GM23338 (cell line): Measurements from ENCODE around the gene GCK. TPM values are rescaled to one million over a fixed set of nuclear protein-coding genes. Genes with fewer than 3 reads are reported as not detected.

Experiments used
- ATAC-seq: fragments of 200-7000 bp; cut with Tn5 transposase; 3 replicates; pipeline ENCODE4 v1.9.1; 2020
- DNase-seq: peaks from one replicate; pipeline ENCODE4 v3.0.0-alpha.2; 2015; ENCODE audit warnings: low spot score
- H2AFZ ChIP-seq: fragments of 200-600 bp; sonication (generic); 2 replicates; pipeline ENCODE4 v1.8.0; 2016; ENCODE audit warnings: antibody characterized with exemption, mild to moderate bottlenecking, moderate library complexity
- H3F3A ChIP-seq: fragments of 200-600 bp; sonication (generic); replicated peaks from 2 replicates; pipeline ENCODE4 v1.8.0; 2017; ENCODE audit warnings: antibody characterized with exemption, mixed run types, low read depth
- H3K27ac ChIP-seq: fragments of 200-600 bp; sonication (generic); 2 replicates; pipeline ENCODE4 v1.6.1; 2016; ENCODE audit warnings: low read depth
- H3K27me3 ChIP-seq: fragments of 200-600 bp; sonication (generic); 2 replicates; pipeline ENCODE4 v1.8.0; 2016; ENCODE audit warnings: mild to moderate bottlenecking, mixed run types, moderate library complexity; ENCODE audit not compliant: insufficient read depth
- H3K36me3 ChIP-seq: fragments of 200-600 bp; sonication (generic); 2 replicates; pipeline ENCODE4 v1.8.0; 2016; ENCODE audit warnings: mild to moderate bottlenecking; ENCODE audit not compliant: insufficient read depth
- H3K4me1 ChIP-seq: fragments of 200-600 bp; sonication (generic); 2 replicates; pipeline ENCODE4 v1.8.0; 2016; ENCODE audit warnings: mild to moderate bottlenecking, moderate library complexity; ENCODE audit not compliant: insufficient read depth
- H3K4me2 ChIP-seq: fragments of 200-600 bp; sonication (generic); 2 replicates; pipeline ENCODE4 v1.7.1; 2017; ENCODE audit warnings: mixed run types
- H3K4me3 ChIP-seq: fragments of 200-600 bp; sonication (generic); 2 replicates; pipeline ENCODE4 v1.6.1; 2016; ENCODE audit warnings: mixed run types
- H3K79me2 ChIP-seq: fragments of 200-600 bp; sonication (generic); replicated peaks from 2 replicates; pipeline ENCODE4 v1.8.0; 2017; ENCODE audit warnings: mild to moderate bottlenecking; ENCODE audit not compliant: insufficient read depth
- H3K9me2 ChIP-seq: fragments of 200-600 bp; sonication (generic); 2 replicates; pipeline ENCODE4 v1.8.0; 2017; ENCODE audit not compliant: insufficient read depth
- H4K20me1 ChIP-seq: fragments of 200-600 bp; sonication (generic); replicated peaks from 2 replicates; pipeline ENCODE4 v1.8.0; 2017; ENCODE audit warnings: mild to moderate bottlenecking; ENCODE audit not compliant: insufficient read depth
- H3K27ac Mint-ChIP-seq: 2 replicates; pipeline ENCODE4 v1.8.0; 2020; ENCODE audit warnings: inconsistent platforms, mild to moderate bottlenecking, moderate library complexity, mixed read lengths
- H3K27me3 Mint-ChIP-seq: 3 replicates; pipeline ENCODE4 v1.8.0; 2022; ENCODE audit warnings: low read depth, mild to moderate bottlenecking, moderate library complexity, mixed read lengths, inconsistent platforms; ENCODE audit not compliant: insufficient read depth, poor library complexity
- H3K36me3 Mint-ChIP-seq: 3 replicates; pipeline ENCODE4 v1.8.0; 2021; ENCODE audit warnings: low read depth, mild to moderate bottlenecking, inconsistent platforms, moderate library complexity, mixed read lengths
- H3K4me1 Mint-ChIP-seq: 3 replicates; pipeline ENCODE4 v1.8.0; 2020; ENCODE audit warnings: mild to moderate bottlenecking, inconsistent platforms, mixed read lengths
- H3K4me3 Mint-ChIP-seq: 3 replicates; pipeline ENCODE4 v1.8.0; 2021; ENCODE audit warnings: moderate library complexity, mild to moderate bottlenecking, inconsistent platforms, mixed read lengths
- H3K9me3 Mint-ChIP-seq: 3 replicates; pipeline ENCODE4 v1.8.0; 2020; ENCODE audit warnings: moderate library complexity, mild to moderate bottlenecking, inconsistent platforms, mixed read lengths
- CREB1 ChIP-seq: fragments of 250-450 bp; sonication (Bioruptor Pico); IDR thresholded peaks from 2 replicates; pipeline ENCODE4 v1.5.0; 2020; ENCODE audit warnings: low read depth, mild to moderate bottlenecking, moderate library complexity
- CTCF ChIP-seq, 2 experiments: fragments of 200-600 bp in 1 of 2; sonication (generic) in 1 of 2; conservative IDR thresholded peaks; 2 replicates each; pipeline versions ENCODE4 v1.5.1 to v1.6.1; 2016 to 2017; ENCODE audit warnings: antibody characterized with exemption in 2 of 2, low read depth in 2 of 2, mild to moderate bottlenecking in 2 of 2, moderate library complexity in 1 of 2
- ETS1 ChIP-seq: IDR thresholded peaks from 2 replicates; pipeline ENCODE4 v1.6.1; 2016; ENCODE audit warnings: antibody characterized with exemption
- EZH2 ChIP-seq: fragments of 200-600 bp; sonication (generic); IDR thresholded peaks from one replicate; pipeline ENCODE4 v1.8.0; 2017; ENCODE audit warnings: antibody characterized with exemption, mild to moderate bottlenecking, low read depth; ENCODE audit not compliant: unreplicated experiment
- EZH2phosphoT487 ChIP-seq: fragments of 200-600 bp; sonication (generic); IDR thresholded peaks from one replicate; pipeline ENCODE4 v1.8.1; 2018; ENCODE audit warnings: antibody characterized with exemption; ENCODE audit not compliant: unreplicated experiment
- JUNB ChIP-seq: IDR thresholded peaks from one replicate; pipeline ENCODE4 v1.6.1; 2016; ENCODE audit warnings: antibody characterized with exemption; ENCODE audit not compliant: unreplicated experiment
- NANOG ChIP-seq: IDR thresholded peaks from 2 replicates; pipeline ENCODE4 v1.6.1; 2016; ENCODE audit warnings: antibody characterized with exemption, borderline replicate concordance
- POLR2AphosphoS5 ChIP-seq: IDR thresholded peaks from 2 replicates; pipeline ENCODE4 v1.6.1; 2016; ENCODE audit warnings: antibody characterized with exemption, low read depth
- REST ChIP-seq: IDR thresholded peaks from one replicate; pipeline ENCODE4 v1.6.1; 2018; ENCODE audit warnings: antibody characterized with exemption; ENCODE audit not compliant: unreplicated experiment
- STAT1 ChIP-seq: IDR thresholded peaks from one replicate; pipeline ENCODE4 v1.6.1; 2016; ENCODE audit warnings: antibody characterized with exemption; ENCODE audit not compliant: unreplicated experiment
- ZNF114 ChIP-seq: fragments of 250-450 bp; sonication (Bioruptor Pico); IDR thresholded peaks from 2 replicates; pipeline ENCODE4 v1.5.0; 2020; ENCODE audit warnings: mild to moderate bottlenecking, moderate library complexity
- ZNF331 ChIP-seq: fragments of 250-450 bp; sonication (Bioruptor Pico); IDR thresholded peaks from 2 replicates; pipeline ENCODE4 v1.5.0; 2020; ENCODE audit warnings: low read depth, mild to moderate bottlenecking, moderate library complexity
- polyA plus RNA-seq: library from polyadenylated mRNA; unstranded; fragments of >200 nt; fragmentation: Nextera tagmentation; extraction: Ambion mirVana; gene quantifications from 2 replicates; pipeline ENCODE4 v1.2.1, GENCODE V29; 2016
- total RNA-seq: library from RNA; depleted of rRNA; stranded (reverse); fragments of >200 nt; shearing (Covaris generic); gene quantifications from 2 replicates; pipeline ENCODE4 v1.2.3, GENCODE V29; 2014

Gene GCK
- total and polyA plus RNA-seq, 2 experiments from 2014 or later = 6.1 to 7.3 TPM

GRCh38 chr7:44148961-44149536, 40.2 kb downstream of the GCK start:
- DNase-seq (no peak), ATAC-seq (no peak)
- Histone ChIP-seq H3K4me2 (no peak overlapping the region), H3K4me1 (peaks cover 8% of the 10 kb centered on the region), H3K36me3 (no peaks in the 10 kb centered on the region), H3K27me3 (peaks cover 27% of the 10 kb centered on the region), H3K9me2 (no peaks in the 10 kb centered on the region), H4K20me1 (no peaks in the 10 kb centered on the region), H3F3A (no peaks in the 10 kb centered on the region), H3K27ac (no peak overlapping the region), H3K79me2 (no peaks in the 10 kb centered on the region), H2AFZ (no peak overlapping the region), H3K4me3 (no peak overlapping the region)
- Mint-ChIP-seq H3K9me3 (no peaks in the 10 kb centered on the region), H3K27me3 (peaks cover 33% of the 10 kb centered on the region), H3K4me3 (no peak overlapping the region), H3K4me1 (peaks cover 21% of the 10 kb centered on the region), H3K36me3 (no peaks in the 10 kb centered on the region), H3K27ac (no peak overlapping the region)
- no peak for TF ChIP-seq ZNF331 (CRISPR knock-in tag)
- no peak for TF ChIP-seq CTCF (conservative IDR thresholded peaks at IDR 0.05; ENCODE audit: low read depth in 2 of 2)
- no peak for TF ChIP-seq STAT1
- no peak for TF ChIP-seq REST
- TF ChIP-seq EZH2 = no peak
- no peak for TF ChIP-seq CREB1 (CRISPR knock-in tag)
- TF ChIP-seq ETS1 = no peak
- no peak for TF ChIP-seq ZNF114
- no peak for TF ChIP-seq POLR2AphosphoS5
- TF ChIP-seq JUNB = no peak
- TF ChIP-seq NANOG = no peak
- no peak for TF ChIP-seq EZH2phosphoT487
